ENCODE measurements around the gene MYBBP1A. TPM values are rescaled to one million over a fixed set of nuclear protein-coding genes. Genes with fewer than 3 reads are reported as not detected.

The MYBBP1A gene
- total and polyA plus RNA-seq, 4 donors, result 12.2 to 23.3 (median 20.0) TPM

- TF ChIP-seq HNF4G (IDR thresholded peaks at IDR 0.05) (no peak), RAD21 (IDR thresholded peaks at IDR 0.05) (no peak), ATF3 (IDR thresholded peaks at IDR 0.05) (no peak)
- peaks cover 17 to 77% (median 33%) of the 10 kb centered on the region in 4 donors for H3K36me3 ChIP-seq (ENCODE audit: control insufficient read depth in 4 of 4, insufficient read depth in 3 of 4, low read depth in 1 of 4, low read length in 3 of 4)
- no peaks in the 10 kb centered on the region for H3K9me3 ChIP-seq (ENCODE audit: control insufficient read depth in 4 of 4, low read length in 3 of 4)
- H3K4me3 ChIP-seq (ENCODE audit: low read depth in 1 of 3, low read length in 3 of 3), result no peak overlapping the region
- H3K9ac ChIP-seq (ENCODE audit: low read depth in 1 of 2, low read length in 2 of 2), result no peak overlapping the region
- no peak overlapping the region for H3K27ac ChIP-seq (ENCODE audit: low read depth in 1 of 2, low read length in 2 of 2)
- WGBS, result 96% methylated on average over 37 of the region's 37 CpGs
- H3K4me1 ChIP-seq (ENCODE audit: control insufficient read depth in 4 of 4, insufficient read depth in 4 of 4, low read length in 3 of 4), result peaks cover 0 to 4% (median 0%) of the 10 kb centered on the region in 4 donors
- H3K27me3 ChIP-seq (ENCODE audit: control insufficient read depth in 4 of 4, insufficient read depth in 4 of 4, low read length in 3 of 4), result no peaks in the 10 kb centered on the region
- no peak for DNase-seq (ENCODE audit: low spot score)
Observed at GRCh38 chr17:4544135-4544950, 10.8 kb downstream of the MYBBP1A start.

- H3K27me3 ChIP-seq (ENCODE audit: control insufficient read depth in 4 of 4, insufficient read depth in 4 of 4, low read length in 3 of 4), result no peaks in the 10 kb centered on the region
- TF ChIP-seq NR2F2 (IDR thresholded peaks at IDR 0.05), result no peak
- TF ChIP-seq CTCF (IDR thresholded peaks at IDR 0.05; ENCODE audit: low read depth, low read length, missing input control), result no peak
- no peak for TF ChIP-seq JUND (IDR thresholded peaks at IDR 0.05)
- no peak for TF ChIP-seq RXRA (IDR thresholded peaks at IDR 0.05)
- no peak for TF ChIP-seq YY1 (IDR thresholded peaks at IDR 0.05)
- TF ChIP-seq, protein P1, sequence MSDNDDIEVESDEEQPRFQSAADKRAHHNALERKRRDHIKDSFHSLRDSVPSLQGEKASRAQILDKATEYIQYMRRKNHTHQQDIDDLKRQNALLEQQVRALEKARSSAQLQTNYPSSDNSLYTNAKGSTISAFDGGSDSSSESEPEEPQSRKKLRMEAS (IDR thresholded peaks at IDR 0.05), result no peak
- TF ChIP-seq GABPA (IDR thresholded peaks at IDR 0.05 in 1 of 2, conservative IDR thresholded peaks at IDR 0.05 in 1 of 2), result no peak
- no peak for TF ChIP-seq RAD21 (IDR thresholded peaks at IDR 0.05)
- no peak for TF ChIP-seq REST (IDR thresholded peaks at IDR 0.05)
- TF ChIP-seq FOXA1 (IDR thresholded peaks at IDR 0.05), result no peak
- TF ChIP-seq HNF4A (conservative IDR thresholded peaks at IDR 0.05), result no peak
- no peak for TF ChIP-seq ZBTB33 (IDR thresholded peaks at IDR 0.05)
- no peak for TF ChIP-seq SP1 (IDR thresholded peaks at IDR 0.05)
- no peak for TF ChIP-seq EGR1 (IDR thresholded peaks at IDR 0.05; ENCODE audit: low read depth in 2 of 2)
- no peak for TF ChIP-seq FOXA2 (IDR thresholded peaks at IDR 0.05)
- no peak for TF ChIP-seq TAF1 (conservative IDR thresholded peaks at IDR 0.05)
- no peak for TF ChIP-seq ATF3 (IDR thresholded peaks at IDR 0.05)
- TF ChIP-seq HNF4G (IDR thresholded peaks at IDR 0.05), result no peak
- no peaks in the 10 kb centered on the region for H3K9me3 ChIP-seq (ENCODE audit: control insufficient read depth in 4 of 4, low read length in 3 of 4)
- no peak overlapping the region for H3K9ac ChIP-seq (ENCODE audit: low read depth in 1 of 2, low read length in 2 of 2)
- H3K27ac ChIP-seq (ENCODE audit: low read depth in 1 of 2, low read length in 2 of 2), result no peak overlapping the region
- DNase-seq (ENCODE audit: low spot score), result no peak
- H3K4me3 ChIP-seq (ENCODE audit: low read depth in 1 of 3, low read length in 3 of 3), result no peak overlapping the region
- WGBS, result 88% methylated on average over 19 of the region's 19 CpGs
- peaks cover 0 to 4% (median 0%) of the 10 kb centered on the region in 4 donors for H3K4me1 ChIP-seq (ENCODE audit: control insufficient read depth in 4 of 4, insufficient read depth in 4 of 4, low read length in 3 of 4)
- H3K36me3 ChIP-seq (ENCODE audit: control insufficient read depth in 4 of 4, insufficient read depth in 3 of 4, low read depth in 1 of 4, low read length in 3 of 4), result peaks cover 22 to 77% (median 31%) of the 10 kb centered on the region in 4 donors
Observed at GRCh38 chr17:4543557-4544026, 11.6 kb downstream of the MYBBP1A start.

All from liver (tissue), 9 donors.